Colonic mucosa (tissue), 4 donors: ENCODE measurements around the gene SERBP1. TPM values are rescaled to one million over a fixed set of nuclear protein-coding genes. Genes with fewer than 3 reads are reported as not detected.
"Not testable (repeated sequence)": the region's sequence is repeated elsewhere in the genome, so short reads cannot be mapped to it uniquely, and the experiment has no call there.

Experiments used
- DNase-seq: peaks from one replicate; pipeline ENCODE4 v3.0.0-alpha.2; 2020
- H3K27ac ChIP-seq: fragments of 200-600 bp; one replicate; pipeline ENCODE4 v1.8.0; 2021
- H3K27me3 ChIP-seq: fragments of 200-600 bp; one replicate; pipeline ENCODE4 v1.8.0; 2021
- H3K36me3 ChIP-seq: fragments of 200-600 bp; one replicate; pipeline ENCODE4 v1.8.0; 2021
- H3K4me1 ChIP-seq: fragments of 200-600 bp; one replicate; pipeline ENCODE4 v1.8.0; 2021; ENCODE audit warnings: mild to moderate bottlenecking
- H3K4me3 ChIP-seq: fragments of 200-600 bp; one replicate; pipeline ENCODE4 v1.8.0; 2021
- H3K9ac ChIP-seq, 2 donors: one replicate each; pipeline ENCODE4 v1.7.0; 2013; ENCODE audit warnings: control low read depth in 2 of 2, low read depth in 2 of 2, low read length in 2 of 2
- H3K9me3 ChIP-seq: fragments of 200-600 bp; one replicate; pipeline ENCODE4 v1.8.0; 2021
- CTCF ChIP-seq: fragments of 200-600 bp; IDR thresholded peaks from one replicate; pipeline ENCODE4 v1.8.0; 2022; ENCODE audit warnings: antibody characterized with exemption, mild to moderate bottlenecking
- intact Hi-C: fragments of 100-400 bp; cut with DNase I; formaldehyde crosslinking; loops from one replicate; pipeline ENCODE4 v1.14.1; 2022
- total RNA-seq, 2 donors: library from RNA; stranded (reverse); fragmentation: NEBNext Ultra II Directional in 1 of 2; extraction: Animal tissue kit (Norgen Biotek cat#: 25700) in 1 of 2; gene quantifications; one replicate each; pipeline ENCODE4 v1.2.1, GENCODE V29; 2021
- donor health status: healthy.
- donor health status: DM: no; HTN: no; CAD: no.
- donor health status: DM: no; HTN: no; CAD: no.

SERBP1 gene
- total RNA-seq, 2 donors from 2014 or later = 152 to 260 TPM

- intact Hi-C loops = no loop called here
- DNase-seq = no peak
- Histone ChIP-seq H3K27ac (no peak overlapping the region), H3K9ac (no peak overlapping the region), H3K36me3 (no peaks in the 10 kb centered on the region), H3K9me3 (no peaks in the 10 kb centered on the region), H3K4me1 (no peaks in the 10 kb centered on the region), H3K4me3 (no peak overlapping the region), H3K27me3 (no peaks in the 10 kb centered on the region)
- TF ChIP-seq CTCF = no peak
Observed at GRCh38 chr1:67404212-67404620, 26.0 kb downstream of the SERBP1 start.

- Histone ChIP-seq H3K9me3 (no peaks in the 10 kb centered on the region), H3K27me3 (no peaks in the 10 kb centered on the region), H3K36me3 (no peaks in the 10 kb centered on the region), H3K9ac (no peak overlapping the region), H3K27ac (no peak overlapping the region), H3K4me3 (no peak overlapping the region), H3K4me1 (no peaks in the 10 kb centered on the region)
- no peak for DNase-seq
- intact Hi-C loops = no loop called here
- no peak for TF ChIP-seq CTCF
Observed at GRCh38 chr1:67401443-67401842, 28.8 kb downstream of the SERBP1 start.

GRCh38 chr1:67400029-67400786 is 30.0 kb downstream of the SERBP1 start:
- H3K27me3 ChIP-seq, H3K4me1 ChIP-seq, intact Hi-C loops, H3K27ac ChIP-seq, H3K9me3 ChIP-seq, H3K9ac ChIP-seq, H3K4me3 ChIP-seq, DNase-seq, H3K36me3 ChIP-seq: not testable (repeated sequence)

GRCh38 chr1:67399199-67399993 is 30.8 kb downstream of the SERBP1 start:
- intact Hi-C loops = no loop called here
- H3K27me3 ChIP-seq = no peaks in the 10 kb centered on the region
- no peak overlapping the region for H3K4me3 ChIP-seq

GRCh38 chr1:67394548-67394947 is 35.7 kb downstream of the SERBP1 start:
- Histone ChIP-seq H3K9me3 (no peaks in the 10 kb centered on the region), H3K36me3 (no peaks in the 10 kb centered on the region), H3K27ac (no peak overlapping the region), H3K4me1 (no peaks in the 10 kb centered on the region), H3K4me3 (no peak overlapping the region), H3K27me3 (no peaks in the 10 kb centered on the region), H3K9ac (no peak overlapping the region)
- no peak for TF ChIP-seq CTCF
- intact Hi-C loops = no loop called here
- DNase-seq = no peak

More at GRCh38 chr1:67399199-67399993, 30.8 kb downstream of the SERBP1 start:
- H3K36me3 ChIP-seq = no peaks in the 10 kb centered on the region
- H3K9ac ChIP-seq = no peak overlapping the region
- no peaks in the 10 kb centered on the region for H3K9me3 ChIP-seq
- H3K27ac ChIP-seq = no peak overlapping the region
- H3K4me1 ChIP-seq = no peaks in the 10 kb centered on the region
- no peak for TF ChIP-seq CTCF
- DNase-seq = no peak

- TF ChIP-seq CTCF = no peak
- no peak for DNase-seq
- no peaks in the 10 kb centered on the region for H3K36me3 ChIP-seq
- H3K4me3 ChIP-seq = no peak overlapping the region
- H3K4me1 ChIP-seq = no peaks in the 10 kb centered on the region
- intact Hi-C loops = no loop called here
- H3K9ac ChIP-seq = no peak overlapping the region
- no peak overlapping the region for H3K27ac ChIP-seq
- no peaks in the 10 kb centered on the region for H3K9me3 ChIP-seq
- no peaks in the 10 kb centered on the region for H3K27me3 ChIP-seq
Observed at GRCh38 chr1:67393737-67394136, 36.5 kb downstream of the SERBP1 start.
